Vagina (tissue), 2 donors: ENCODE data around the gene TTLL13.

Experiments
- CTCF ChIP-seq, 3 experiments: fragments of 450-650 bp in 2 of 3; fragments of 200-600 bp in 1 of 3; sonication (generic) in 1 of 3; IDR thresholded peaks; one replicate each; pipeline ENCODE4 v1.5.1; 2017 to 2019; ENCODE audit warnings: antibody characterized with exemption in 3 of 3, mild to moderate bottlenecking in 2 of 3, moderate library complexity in 2 of 3
- POLR2A ChIP-seq, 2 donors: fragments of 450-650 bp; IDR thresholded peaks; one replicate each; pipeline ENCODE4 v1.6.1; 2017; ENCODE audit warnings: antibody characterized with exemption in 2 of 2, mild to moderate bottlenecking in 2 of 2, moderate library complexity in 2 of 2
- POLR2AphosphoS5 ChIP-seq, 2 donors: sonication (generic); formaldehyde crosslinking; IDR thresholded peaks; one replicate each; pipeline ENCODE4 v1.9.0; 2017; ENCODE audit warnings: antibody characterized with exemption in 2 of 2, mild to moderate bottlenecking in 2 of 2, low read depth in 1 of 2; ENCODE audit not compliant: insufficient read depth in 1 of 2

GRCh38 chr15:90309020-90309419 is 59.7 kb downstream of the TTLL13 start:
- no peak for TF ChIP-seq CTCF (IDR thresholded peaks at IDR 0.05)
- no peak for TF ChIP-seq POLR2A (IDR thresholded peaks at IDR 0.05)
- no peak for TF ChIP-seq POLR2AphosphoS5 (IDR thresholded peaks at IDR 0.05; ENCODE audit: insufficient read depth in 1 of 2, low read depth in 1 of 2)
